Right lobe of liver (tissue), 4 donors: ENCODE data around the gene STX4.

Experiments used
- POLR2A ChIP-seq: fragments of 450-650 bp; IDR thresholded peaks from one replicate; pipeline ENCODE4 v1.6.1; 2017; ENCODE audit warnings: antibody characterized with exemption, mild to moderate bottlenecking
- TF ChIP-seq, protein P1 (sequence below), 4 donors: fragments of 200-600 bp in 3 of 4; fragments of 450-650 bp in 1 of 4; IDR thresholded peaks; one replicate each; pipeline versions ENCODE4 v1.5.1 to v1.8.0; 2016 to 2022; ENCODE audit warnings: antibody characterized with exemption in 4 of 4, mild to moderate bottlenecking in 2 of 4
- donor health status: DM: no; HTN: no; CAD: no.
- donor health status: DM: no; HTN: no; CAD: no.
- donor health status: DM: no; HTN: yes; CAD: no.

DNA sequence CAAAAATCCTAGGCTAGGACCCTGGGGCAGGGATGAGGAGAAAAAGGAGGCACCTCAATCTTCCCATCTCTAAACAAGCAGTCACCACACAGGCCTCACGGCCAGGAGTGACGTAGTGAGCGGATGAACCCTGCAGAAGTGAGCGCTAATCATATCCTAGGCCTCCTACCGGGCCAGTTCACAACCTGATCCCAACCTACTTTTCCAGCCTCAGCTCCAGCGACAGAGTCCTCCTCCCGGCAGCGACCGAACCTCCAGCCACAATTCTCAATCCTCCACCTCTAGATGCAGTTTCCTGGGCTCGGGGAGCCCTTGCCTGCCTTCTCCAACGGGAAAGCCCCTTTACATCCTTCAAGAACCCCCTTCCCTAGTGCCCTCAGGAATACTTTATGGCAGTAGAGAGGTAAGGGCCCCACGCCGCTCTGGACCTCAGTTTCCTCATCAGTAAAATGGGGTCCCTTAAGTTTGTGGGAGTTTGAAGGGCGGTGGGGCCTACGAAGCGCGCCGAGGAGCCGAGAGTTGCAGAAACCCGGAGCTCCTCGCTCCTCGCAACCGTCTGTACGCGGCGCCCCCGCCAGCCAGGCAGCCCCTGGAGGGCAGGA, 39.3 kb downstream of the STX4 start:
- TF ChIP-seq, protein P1, sequence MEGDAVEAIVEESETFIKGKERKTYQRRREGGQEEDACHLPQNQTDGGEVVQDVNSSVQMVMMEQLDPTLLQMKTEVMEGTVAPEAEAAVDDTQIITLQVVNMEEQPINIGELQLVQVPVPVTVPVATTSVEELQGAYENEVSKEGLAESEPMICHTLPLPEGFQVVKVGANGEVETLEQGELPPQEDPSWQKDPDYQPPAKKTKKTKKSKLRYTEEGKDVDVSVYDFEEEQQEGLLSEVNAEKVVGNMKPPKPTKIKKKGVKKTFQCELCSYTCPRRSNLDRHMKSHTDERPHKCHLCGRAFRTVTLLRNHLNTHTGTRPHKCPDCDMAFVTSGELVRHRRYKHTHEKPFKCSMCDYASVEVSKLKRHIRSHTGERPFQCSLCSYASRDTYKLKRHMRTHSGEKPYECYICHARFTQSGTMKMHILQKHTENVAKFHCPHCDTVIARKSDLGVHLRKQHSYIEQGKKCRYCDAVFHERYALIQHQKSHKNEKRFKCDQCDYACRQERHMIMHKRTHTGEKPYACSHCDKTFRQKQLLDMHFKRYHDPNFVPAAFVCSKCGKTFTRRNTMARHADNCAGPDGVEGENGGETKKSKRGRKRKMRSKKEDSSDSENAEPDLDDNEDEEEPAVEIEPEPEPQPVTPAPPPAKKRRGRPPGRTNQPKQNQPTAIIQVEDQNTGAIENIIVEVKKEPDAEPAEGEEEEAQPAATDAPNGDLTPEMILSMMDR (IDR thresholded peaks at IDR 0.05), result no peak
- TF ChIP-seq POLR2A, result no peak
